GM12872 (cell line): ENCODE data around the gene ST7L.

ENCODE experiments used
- TF ChIP-seq, protein P1 (sequence below): IDR thresholded peaks from 3 replicates; pipeline ENCODE4 v1.5.1; 2011; ENCODE audit warnings: low read depth, mild to moderate bottlenecking, low read length, moderate library complexity; ENCODE audit not compliant: insufficient read depth

The ST7L gene

DNA sequence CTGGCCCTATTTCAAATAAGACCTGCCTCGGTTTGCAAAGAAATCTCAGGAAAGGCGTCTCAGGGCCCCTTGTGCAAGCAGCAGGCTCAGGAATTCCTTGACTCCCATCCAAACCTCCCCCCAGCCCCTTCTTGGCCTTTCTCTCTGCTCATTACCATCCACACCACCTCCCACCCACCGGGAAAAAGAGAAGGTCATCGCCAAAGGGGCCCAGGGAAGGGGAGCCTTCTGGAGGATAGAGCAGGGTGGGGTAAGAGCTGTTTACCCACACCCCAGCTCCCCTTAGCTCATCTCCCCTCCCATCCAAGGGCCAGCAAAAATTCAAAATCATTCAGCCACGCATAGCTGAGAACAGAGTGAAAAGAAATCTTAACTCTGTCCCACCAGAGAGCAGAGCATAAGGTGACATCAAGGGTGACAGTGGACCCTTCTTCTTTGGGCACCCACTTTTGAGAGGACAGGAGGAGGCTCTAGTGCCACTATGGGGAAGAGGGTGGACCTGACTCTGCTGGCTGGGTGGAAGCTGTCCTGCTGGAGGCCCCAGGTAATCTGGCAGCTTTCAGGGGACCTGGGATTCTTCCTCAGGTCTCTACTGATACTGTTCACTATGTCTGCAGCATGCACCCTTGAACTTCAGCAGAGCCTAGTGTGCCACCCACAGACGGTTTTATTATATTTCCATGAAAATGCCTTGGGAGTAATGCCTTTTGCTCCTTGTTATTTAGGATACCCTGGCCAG, 114.1 kb downstream of the ST7L start:
- TF ChIP-seq, protein P1, sequence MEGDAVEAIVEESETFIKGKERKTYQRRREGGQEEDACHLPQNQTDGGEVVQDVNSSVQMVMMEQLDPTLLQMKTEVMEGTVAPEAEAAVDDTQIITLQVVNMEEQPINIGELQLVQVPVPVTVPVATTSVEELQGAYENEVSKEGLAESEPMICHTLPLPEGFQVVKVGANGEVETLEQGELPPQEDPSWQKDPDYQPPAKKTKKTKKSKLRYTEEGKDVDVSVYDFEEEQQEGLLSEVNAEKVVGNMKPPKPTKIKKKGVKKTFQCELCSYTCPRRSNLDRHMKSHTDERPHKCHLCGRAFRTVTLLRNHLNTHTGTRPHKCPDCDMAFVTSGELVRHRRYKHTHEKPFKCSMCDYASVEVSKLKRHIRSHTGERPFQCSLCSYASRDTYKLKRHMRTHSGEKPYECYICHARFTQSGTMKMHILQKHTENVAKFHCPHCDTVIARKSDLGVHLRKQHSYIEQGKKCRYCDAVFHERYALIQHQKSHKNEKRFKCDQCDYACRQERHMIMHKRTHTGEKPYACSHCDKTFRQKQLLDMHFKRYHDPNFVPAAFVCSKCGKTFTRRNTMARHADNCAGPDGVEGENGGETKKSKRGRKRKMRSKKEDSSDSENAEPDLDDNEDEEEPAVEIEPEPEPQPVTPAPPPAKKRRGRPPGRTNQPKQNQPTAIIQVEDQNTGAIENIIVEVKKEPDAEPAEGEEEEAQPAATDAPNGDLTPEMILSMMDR = no peak

DNA sequence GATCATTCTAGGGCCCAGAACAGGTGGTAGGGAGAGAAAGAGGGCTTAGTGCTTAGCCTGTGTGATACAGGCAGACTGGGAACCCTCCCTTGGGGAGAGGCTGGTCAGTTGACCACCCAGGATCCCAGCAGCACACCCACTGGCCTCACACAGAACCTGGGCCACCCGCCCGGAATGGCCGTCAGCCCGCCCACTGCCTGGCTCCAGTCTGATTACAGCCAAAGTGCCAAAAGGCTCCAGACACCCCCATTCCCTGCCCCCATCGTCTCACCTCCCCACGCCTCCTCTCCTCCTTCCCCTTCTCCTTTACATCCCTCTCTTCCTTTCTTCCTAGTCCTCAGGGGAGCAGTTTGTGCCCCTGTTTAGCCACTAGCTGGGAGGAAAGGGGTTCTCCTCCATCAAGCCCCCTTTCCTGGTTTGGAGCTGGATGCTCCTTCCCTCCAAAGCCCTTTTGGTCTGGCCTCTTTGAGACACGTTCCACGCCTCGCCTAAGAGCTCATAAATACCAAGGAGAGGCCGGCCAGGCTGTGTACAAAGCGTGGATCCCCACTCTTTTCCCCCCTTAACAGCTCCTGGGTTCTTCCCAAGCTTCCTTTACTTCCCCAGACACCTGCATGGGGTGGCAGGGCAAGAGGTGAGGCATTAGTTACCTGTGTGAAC, 114.8 kb downstream of the ST7L start:
- TF ChIP-seq, protein P1 = no peak

DNA sequence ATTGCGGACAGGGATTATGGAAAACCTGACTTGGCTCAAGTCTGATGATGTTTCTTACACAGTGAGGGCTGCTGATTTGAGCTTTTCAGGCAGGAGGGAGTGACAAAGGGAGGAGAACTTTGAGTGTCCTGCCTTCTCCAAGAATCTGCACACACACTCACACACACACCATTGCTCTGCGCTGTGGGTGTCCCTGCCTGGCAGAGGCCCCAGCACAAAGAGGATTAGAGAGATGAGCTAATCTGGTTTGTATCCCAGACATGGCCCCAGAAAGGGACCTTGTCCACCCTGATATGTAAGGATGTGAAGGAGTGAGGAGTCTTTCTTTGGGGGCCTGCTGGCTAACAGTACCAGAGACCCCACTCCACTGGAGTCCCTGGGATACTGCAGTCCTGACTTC, 116.1 kb downstream of the ST7L start:
- TF ChIP-seq, protein P1 = no peak

DNA sequence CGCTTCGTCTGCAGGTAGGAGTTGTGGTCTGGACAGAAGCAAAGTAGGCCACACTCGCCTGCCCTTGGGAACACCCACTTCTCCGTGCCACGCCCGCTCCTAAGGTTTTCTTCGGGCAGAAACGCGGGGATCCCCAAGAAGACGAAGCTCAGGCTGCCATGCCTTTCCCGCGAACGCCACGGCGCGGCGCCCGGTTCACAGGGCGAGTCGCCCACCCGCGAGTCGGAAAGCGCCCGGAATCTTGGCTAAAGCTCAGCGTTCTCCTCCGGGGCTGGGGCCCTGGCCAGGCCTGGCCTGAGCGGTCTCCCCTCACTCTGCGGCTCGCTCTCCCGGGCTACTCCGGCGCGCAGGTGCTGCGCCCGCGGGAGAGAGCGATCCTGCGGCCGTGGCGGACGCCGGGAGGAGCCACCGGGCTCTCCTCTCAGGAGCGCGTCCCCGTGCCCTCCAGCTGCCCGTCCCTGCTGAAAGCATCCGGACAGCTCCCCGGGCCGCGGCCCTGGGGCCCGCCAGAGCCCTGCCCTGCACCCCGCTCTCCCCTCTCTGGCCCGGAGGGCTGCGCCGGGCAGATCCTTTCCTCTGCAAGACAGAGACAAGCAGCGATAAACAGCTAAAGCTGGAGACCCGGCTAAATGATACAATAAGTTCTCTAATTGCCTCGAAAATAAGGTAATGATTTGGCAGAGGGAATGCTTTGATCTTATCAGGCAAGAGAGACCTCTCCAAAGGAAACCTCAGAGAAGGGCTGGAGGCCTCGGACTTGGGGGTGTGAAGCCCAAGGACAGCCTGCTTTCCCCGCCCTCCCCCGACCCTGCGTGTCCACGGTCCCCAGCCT, 116.9 kb downstream of the ST7L start:
- TF ChIP-seq, protein P1 = peak; percentile 91

DNA sequence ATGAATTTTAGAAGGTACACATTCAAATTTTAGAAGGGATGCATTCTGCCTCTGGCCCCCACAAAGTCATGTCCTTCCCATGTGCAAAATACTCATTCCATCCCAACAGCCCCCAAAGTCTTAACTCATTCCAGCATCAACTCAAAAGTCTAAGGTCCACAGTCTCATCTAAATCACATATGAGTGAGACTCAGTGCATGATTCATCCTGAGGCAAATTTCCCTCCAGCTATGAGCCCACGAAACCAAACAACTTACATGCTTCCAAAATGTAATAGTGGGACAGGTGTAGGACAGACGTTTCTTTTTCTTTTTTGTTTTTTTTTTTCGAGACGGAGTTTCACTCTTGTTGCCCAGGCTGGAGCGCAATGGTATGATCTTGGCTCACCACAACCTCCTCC, 122.7 kb downstream of the ST7L start:
- TF ChIP-seq, protein P1 = no peak

DNA sequence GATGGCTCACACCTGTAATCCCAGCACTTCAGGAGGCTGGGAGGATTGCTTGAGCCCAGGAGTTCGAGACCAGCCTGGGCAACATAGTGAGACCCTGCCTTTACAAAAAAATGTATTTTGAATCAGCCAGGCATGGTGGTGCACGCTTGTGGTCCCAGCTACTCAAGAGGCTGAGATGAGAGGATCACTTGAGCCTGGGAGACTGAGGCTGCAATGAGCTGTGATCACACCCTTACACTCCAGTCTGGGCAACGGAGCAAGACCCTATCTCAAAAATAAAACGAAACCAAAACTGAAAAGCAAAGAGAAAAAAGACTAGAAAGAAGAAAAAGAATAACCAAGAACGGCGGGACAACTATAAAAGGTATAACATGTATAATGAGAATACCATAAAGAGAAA, 125.6 kb downstream of the ST7L start:
- TF ChIP-seq, protein P1 = no peak

DNA sequence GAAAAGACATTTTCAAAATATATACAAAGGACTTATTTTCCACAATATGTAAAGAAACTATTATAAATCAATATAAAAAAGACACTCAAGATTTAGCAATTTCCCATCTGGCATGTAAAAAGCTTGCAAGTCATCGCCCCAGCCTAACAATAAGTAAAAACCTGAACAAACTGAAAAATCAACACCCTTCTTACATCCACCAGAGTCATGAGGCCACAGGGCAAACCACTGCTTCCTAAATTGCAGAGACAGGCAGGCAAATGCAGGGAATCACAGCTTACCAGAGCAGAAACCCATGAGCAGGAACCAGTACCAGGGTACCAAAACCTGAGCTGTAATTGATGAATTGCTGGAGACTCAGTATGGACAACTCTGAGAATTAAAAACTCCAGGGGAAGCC, 126.9 kb downstream of the ST7L start:
- TF ChIP-seq, protein P1 = no peak
